ENCODE data around the gene ERC1.

ERC1 gene

GRCh38 chr12:1307796-1308195 is 316.8 kb downstream of the ERC1 start:
- no peaks in the 10 kb centered on the region for H3K79me2 ChIP-seq (ENCODE audit: control insufficient read depth, low read length)
- H3K36me3 ChIP-seq (ENCODE audit: control insufficient read depth, low read length): no peaks in the 10 kb centered on the region
- no peaks in the 10 kb centered on the region for H3K27me3 ChIP-seq (ENCODE audit: control insufficient read depth, low read length)
- TF ChIP-seq EZH2phosphoT487 (IDR thresholded peaks at IDR 0.05; ENCODE audit: borderline replicate concordance, low read length): no peak
- no peak for TF ChIP-seq CTCF (IDR thresholded peaks at IDR 0.05; ENCODE audit: low read depth, low read length, poor library complexity, severe bottlenecking)
- H3K4me3 ChIP-seq (ENCODE audit: low read length): no peak overlapping the region
- H3K4me1 ChIP-seq (ENCODE audit: control insufficient read depth, low read length): no peaks in the 10 kb centered on the region
- H3K4me2 ChIP-seq (ENCODE audit: low read length): no peak overlapping the region
- H3K9me3 ChIP-seq (ENCODE audit: control insufficient read depth, insufficient read depth, low read length): no peaks in the 10 kb centered on the region
- no peak overlapping the region for H3K27ac ChIP-seq (ENCODE audit: low read depth, low read length)
- no peaks in the 10 kb centered on the region for H3F3A ChIP-seq (ENCODE audit: control insufficient read depth, insufficient read depth)
- H4K20me1 ChIP-seq (ENCODE audit: control insufficient read depth, insufficient read depth, low read depth, low read length): no peaks in the 10 kb centered on the region
- H3K9me2 ChIP-seq (replicated peaks; ENCODE audit: control insufficient read depth, low read length): no peaks in the 10 kb centered on the region

GRCh38 chr12:1309613-1310012 is 318.6 kb downstream of the ERC1 start:
- no peak for TF ChIP-seq CTCF (IDR thresholded peaks at IDR 0.05; ENCODE audit: low read depth, low read length, poor library complexity, severe bottlenecking)
- no peaks in the 10 kb centered on the region for H3F3A ChIP-seq (ENCODE audit: control insufficient read depth, insufficient read depth)
- H3K27me3 ChIP-seq (ENCODE audit: control insufficient read depth, low read length): no peaks in the 10 kb centered on the region
- no peaks in the 10 kb centered on the region for H3K9me2 ChIP-seq (replicated peaks; ENCODE audit: control insufficient read depth, low read length)
- H3K79me2 ChIP-seq (ENCODE audit: control insufficient read depth, low read length): no peaks in the 10 kb centered on the region
- no peak overlapping the region for H3K27ac ChIP-seq (ENCODE audit: low read depth, low read length)
- no peak overlapping the region for H3K4me3 ChIP-seq (ENCODE audit: low read length)
- no peak overlapping the region for H3K4me2 ChIP-seq (ENCODE audit: low read length)
- no peaks in the 10 kb centered on the region for H3K4me1 ChIP-seq (ENCODE audit: control insufficient read depth, low read length)
- peaks cover 5% of the 10 kb centered on the region; the same call in 1 of the 2 replicates for H3K36me3 ChIP-seq (ENCODE audit: control insufficient read depth, low read length)
- H3K9me3 ChIP-seq (ENCODE audit: control insufficient read depth, insufficient read depth, low read length): peaks cover 5% of the 10 kb centered on the region; the same call in 1 of the 2 replicates
- H4K20me1 ChIP-seq (ENCODE audit: control insufficient read depth, insufficient read depth, low read depth, low read length): no peaks in the 10 kb centered on the region

GRCh38 chr12:1310653-1311052 is 319.6 kb downstream of the ERC1 start:
- Histone ChIP-seq H3K4me2 (ENCODE audit: low read length) (no peak overlapping the region), H3K4me1 (ENCODE audit: control insufficient read depth, low read length) (peaks cover 3% of the 10 kb centered on the region; the same call in 1 of the 2 replicates), H3K4me3 (ENCODE audit: low read length) (no peak overlapping the region), H3F3A (ENCODE audit: control insufficient read depth, insufficient read depth) (no peaks in the 10 kb centered on the region), H4K20me1 (ENCODE audit: control insufficient read depth, insufficient read depth, low read depth, low read length) (no peaks in the 10 kb centered on the region), H3K36me3 (ENCODE audit: control insufficient read depth, low read length) (peaks cover 9% of the 10 kb centered on the region), H3K9me2 (replicated peaks; ENCODE audit: control insufficient read depth, low read length) (no peaks in the 10 kb centered on the region), H3K79me2 (ENCODE audit: control insufficient read depth, low read length) (no peaks in the 10 kb centered on the region), H3K27ac (ENCODE audit: low read depth, low read length) (no peak overlapping the region), H3K27me3 (ENCODE audit: control insufficient read depth, low read length) (no peaks in the 10 kb centered on the region), H3K9me3 (ENCODE audit: control insufficient read depth, insufficient read depth, low read length) (peaks cover 5% of the 10 kb centered on the region; the same call in 1 of the 2 replicates)
- no peak for TF ChIP-seq EZH2phosphoT487 (IDR thresholded peaks at IDR 0.05; ENCODE audit: borderline replicate concordance, low read length)
- TF ChIP-seq CTCF (IDR thresholded peaks at IDR 0.05; ENCODE audit: low read depth, low read length, poor library complexity, severe bottlenecking): no peak

Data from DOHH2 (cell line).